ENCODE measurements around the gene HHATL.

HHATL gene

DNA sequence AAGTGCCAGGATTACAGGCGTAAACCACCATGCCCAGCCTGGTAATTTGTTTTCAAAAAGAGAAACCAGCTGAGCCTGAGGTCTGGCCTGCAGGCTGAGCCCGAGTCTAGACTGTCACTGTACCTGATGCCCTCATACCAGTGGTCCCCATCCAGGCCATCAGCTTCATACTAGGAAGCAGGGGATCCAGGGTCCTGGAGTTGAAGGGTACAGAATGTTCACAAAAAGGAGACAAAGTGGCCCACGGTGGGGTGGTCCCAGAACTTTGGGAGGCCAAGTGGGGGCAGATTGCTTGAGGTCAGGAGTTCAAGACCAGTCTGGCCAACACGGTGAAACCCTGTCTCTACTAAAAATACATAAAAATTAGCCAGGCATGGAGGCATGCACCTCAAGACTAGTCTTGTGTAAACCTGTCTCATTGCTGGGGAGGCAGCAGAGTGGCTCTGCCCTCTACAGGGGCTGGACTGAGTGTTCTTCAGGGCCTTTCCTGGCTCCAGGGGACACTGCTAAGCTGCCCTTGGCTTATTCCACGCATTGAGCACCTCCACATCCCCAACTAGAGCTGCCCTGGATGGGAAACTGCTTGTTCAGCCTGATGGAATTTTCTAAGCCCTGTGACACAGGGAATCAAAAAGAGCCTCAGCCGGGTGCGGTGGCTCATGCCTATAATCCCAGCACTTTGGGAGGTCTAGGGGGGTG is 7.9 kb upstream of the HHATL start:
- Histone ChIP-seq H3K4me1 (ENCODE audit: insufficient read depth, low read length, severe bottlenecking) (no peaks in the 10 kb centered on the region), H3K79me2 (ENCODE audit: insufficient read depth, low read length) (no peaks in the 10 kb centered on the region), H3K9me3 (ENCODE audit: low read length) (no peaks in the 10 kb centered on the region), H3K27ac (ENCODE audit: low read depth, low read length, poor library complexity, severe bottlenecking) (no peak overlapping the region), H3K27me3 (ENCODE audit: insufficient read depth, low read length) (no peaks in the 10 kb centered on the region), H3K9ac (ENCODE audit: low read length) (no peak overlapping the region), H3F3A (ENCODE audit: insufficient read depth, low read length) (no peaks in the 10 kb centered on the region), H3K36me3 (ENCODE audit: insufficient read depth, low read length) (no peaks in the 10 kb centered on the region), H4K20me1 (ENCODE audit: insufficient read depth, low read length) (no peaks in the 10 kb centered on the region), H3K4me2 (ENCODE audit: low read length) (no peak overlapping the region), H3K4me3 (ENCODE audit: low read depth, low read length, poor library complexity, severe bottlenecking) (no peak overlapping the region), H2AFZ (ENCODE audit: low read length) (no peak overlapping the region), H3K9me2 (ENCODE audit: low read depth, low read length) (no peaks in the 10 kb centered on the region)
- TF ChIP-seq, protein P1, sequence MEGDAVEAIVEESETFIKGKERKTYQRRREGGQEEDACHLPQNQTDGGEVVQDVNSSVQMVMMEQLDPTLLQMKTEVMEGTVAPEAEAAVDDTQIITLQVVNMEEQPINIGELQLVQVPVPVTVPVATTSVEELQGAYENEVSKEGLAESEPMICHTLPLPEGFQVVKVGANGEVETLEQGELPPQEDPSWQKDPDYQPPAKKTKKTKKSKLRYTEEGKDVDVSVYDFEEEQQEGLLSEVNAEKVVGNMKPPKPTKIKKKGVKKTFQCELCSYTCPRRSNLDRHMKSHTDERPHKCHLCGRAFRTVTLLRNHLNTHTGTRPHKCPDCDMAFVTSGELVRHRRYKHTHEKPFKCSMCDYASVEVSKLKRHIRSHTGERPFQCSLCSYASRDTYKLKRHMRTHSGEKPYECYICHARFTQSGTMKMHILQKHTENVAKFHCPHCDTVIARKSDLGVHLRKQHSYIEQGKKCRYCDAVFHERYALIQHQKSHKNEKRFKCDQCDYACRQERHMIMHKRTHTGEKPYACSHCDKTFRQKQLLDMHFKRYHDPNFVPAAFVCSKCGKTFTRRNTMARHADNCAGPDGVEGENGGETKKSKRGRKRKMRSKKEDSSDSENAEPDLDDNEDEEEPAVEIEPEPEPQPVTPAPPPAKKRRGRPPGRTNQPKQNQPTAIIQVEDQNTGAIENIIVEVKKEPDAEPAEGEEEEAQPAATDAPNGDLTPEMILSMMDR (IDR thresholded peaks at IDR 0.05; ENCODE audit: low read length): no peak
- no peak for TF ChIP-seq EZH2 (IDR thresholded peaks at IDR 0.05; ENCODE audit: borderline replicate concordance, low read length)

DNA sequence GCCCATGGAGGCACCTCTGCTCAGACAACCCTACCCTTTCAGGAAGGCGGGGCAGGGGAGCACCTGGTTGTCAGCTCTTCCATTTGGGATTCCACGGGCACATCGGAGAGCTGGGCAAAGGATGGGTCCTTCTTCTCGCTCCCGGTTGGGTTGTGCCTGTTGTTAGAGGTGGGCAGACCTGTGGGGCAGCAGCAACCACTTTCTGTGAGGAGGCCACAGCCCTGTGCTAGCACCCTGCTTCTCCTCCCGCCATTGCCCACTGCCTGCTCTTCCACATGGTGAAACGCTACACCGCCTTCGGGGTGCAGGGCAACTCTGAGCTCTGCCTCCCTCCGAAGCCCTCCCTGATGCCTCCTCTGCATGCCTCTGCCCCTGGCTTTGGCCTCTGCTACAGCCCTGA is 7.0 kb upstream of the HHATL start:
- Histone ChIP-seq H3K9me3 (ENCODE audit: low read length) (no peaks in the 10 kb centered on the region), H4K20me1 (ENCODE audit: insufficient read depth, low read length) (no peaks in the 10 kb centered on the region), H3F3A (ENCODE audit: insufficient read depth, low read length) (no peaks in the 10 kb centered on the region), H3K27me3 (ENCODE audit: insufficient read depth, low read length) (no peaks in the 10 kb centered on the region), H3K79me2 (ENCODE audit: insufficient read depth, low read length) (no peaks in the 10 kb centered on the region), H3K27ac (ENCODE audit: low read depth, low read length, poor library complexity, severe bottlenecking) (no peak overlapping the region), H3K4me3 (ENCODE audit: low read depth, low read length, poor library complexity, severe bottlenecking) (no peak overlapping the region), H3K9me2 (ENCODE audit: low read depth, low read length) (no peaks in the 10 kb centered on the region), H2AFZ (ENCODE audit: low read length) (no peak overlapping the region), H3K4me2 (ENCODE audit: low read length) (no peak overlapping the region), H3K4me1 (ENCODE audit: insufficient read depth, low read length, severe bottlenecking) (no peaks in the 10 kb centered on the region), H3K9ac (ENCODE audit: low read length) (no peak overlapping the region), H3K36me3 (ENCODE audit: insufficient read depth, low read length) (no peaks in the 10 kb centered on the region)
- TF ChIP-seq, protein P1 (IDR thresholded peaks at IDR 0.05; ENCODE audit: low read length): no peak
- TF ChIP-seq EZH2 (IDR thresholded peaks at IDR 0.05; ENCODE audit: borderline replicate concordance, low read length): no peak

DNA sequence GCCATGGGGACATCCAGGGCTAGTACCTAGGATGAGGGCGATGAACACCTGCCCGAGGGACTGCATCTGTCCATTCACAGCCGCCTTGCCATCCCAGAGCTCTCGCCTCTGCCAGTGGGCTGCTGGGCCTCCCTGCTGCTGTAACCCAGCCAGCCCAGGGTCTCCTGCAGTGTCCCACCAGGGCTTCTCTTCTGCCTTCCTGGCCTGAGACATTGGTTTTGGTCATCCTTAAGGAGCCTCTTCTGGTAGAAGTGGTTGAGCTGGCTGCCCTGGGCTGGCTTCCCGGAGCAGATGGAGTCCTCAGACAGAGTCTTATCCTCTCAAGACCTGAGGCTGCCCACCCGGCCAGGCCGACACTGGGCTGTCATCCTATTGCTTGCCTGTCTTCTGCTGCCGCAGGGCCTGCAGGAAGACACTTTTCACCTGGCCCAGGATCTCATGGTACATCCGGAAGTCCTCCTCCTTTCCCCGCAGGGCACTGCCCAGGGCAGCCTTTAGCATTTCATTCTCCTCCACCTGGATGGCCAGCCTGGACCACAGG is 6.1 kb upstream of the HHATL start:
- Histone ChIP-seq H3K9me3 (ENCODE audit: low read length) (no peaks in the 10 kb centered on the region), H3K27ac (ENCODE audit: low read depth, low read length, poor library complexity, severe bottlenecking) (no peak overlapping the region), H3K9me2 (ENCODE audit: low read depth, low read length) (no peaks in the 10 kb centered on the region), H3K4me1 (ENCODE audit: insufficient read depth, low read length, severe bottlenecking) (no peaks in the 10 kb centered on the region), H4K20me1 (ENCODE audit: insufficient read depth, low read length) (no peaks in the 10 kb centered on the region), H3K9ac (ENCODE audit: low read length) (no peak overlapping the region), H2AFZ (ENCODE audit: low read length) (no peak overlapping the region), H3F3A (ENCODE audit: insufficient read depth, low read length) (no peaks in the 10 kb centered on the region), H3K4me2 (ENCODE audit: low read length) (no peak overlapping the region), H3K4me3 (ENCODE audit: low read depth, low read length, poor library complexity, severe bottlenecking) (no peak overlapping the region), H3K27me3 (ENCODE audit: insufficient read depth, low read length) (no peaks in the 10 kb centered on the region), H3K79me2 (ENCODE audit: insufficient read depth, low read length) (no peaks in the 10 kb centered on the region), H3K36me3 (ENCODE audit: insufficient read depth, low read length) (no peaks in the 10 kb centered on the region)
- TF ChIP-seq, protein P1 (IDR thresholded peaks at IDR 0.05; ENCODE audit: low read length): no peak
- TF ChIP-seq EZH2 (IDR thresholded peaks at IDR 0.05; ENCODE audit: borderline replicate concordance, low read length): no peak
